GM12878 (cell line): Measurements from ENCODE around the gene ZSWIM5. TPM values are rescaled to one million over a fixed set of nuclear protein-coding genes. Genes with fewer than 3 reads are reported as not detected.

Experiments
- ATAC-seq: fragments of 200-7000 bp; cut with Tn5 transposase; 3 replicates; pipeline ENCODE4 v1.9.1; 2020; ENCODE audit warnings: mild to moderate bottlenecking, moderate library complexity
- BruUV-seq: library from RNA; stranded (reverse); fragments of 400-500 nt; replicated peaks from 2 replicates; lab custom pipeline; 2021; lab: Mats Ljungman, UMichigan
- CTCF ChIA-PET: fragments of 300-600 bp; sonication (Branson Sonifier 250); formaldehyde crosslinking; extraction: SDS; loops from one replicate; lab custom pipeline; 2021; ENCODE audit warnings: inconsistent platforms; lab: Yijun Ruan, JAX
- POLR2A ChIA-PET: fragments of 350-600 bp; formaldehyde crosslinking; extraction: SDS; loops from one replicate; lab custom pipeline; 2021; ENCODE audit warnings: inconsistent platforms; lab: Charles Lee
- RAD21 ChIA-PET: fragments of 300-600 bp; sonication (Branson Sonifier 250); formaldehyde crosslinking; loops from one replicate; lab custom pipeline; 2023; ENCODE audit warnings: antibody characterized with exemption; ENCODE audit not compliant: unreplicated experiment; lab: Charles Lee
- SMC1A ChIA-PET: fragments of 300-600 bp; sonication (Branson Sonifier 250); formaldehyde crosslinking; loops from one replicate; lab custom pipeline; 2023; ENCODE audit not compliant: unreplicated experiment, uncharacterized antibody; lab: Charles Lee
- DNase-seq: peaks from one replicate; pipeline ENCODE4 v3.0.0-alpha.2; 2011; ENCODE audit warnings: low read depth, low spot score
- FAIRE-seq: peaks from 3 replicates; lab custom pipeline; 2011; peaks lifted over from hg19 to GRCh38; lab: Jason Lieb, UNC
- H2AFZ ChIP-seq: 2 replicates; pipeline ENCODE4 v1.6.0; 2011; ENCODE audit warnings: low read depth, low read length, control low read depth; ENCODE audit not compliant: control insufficient read depth
- H3K27ac ChIP-seq: 2 replicates; pipeline ENCODE4 v1.5.1; 2011; ENCODE audit warnings: control low read depth; ENCODE audit not compliant: control insufficient read depth, insufficient read depth
- H3K27me3 ChIP-seq, 2 experiments: replicated peaks in 1 of 2; 2 replicates each; pipeline versions ENCODE4 v1.6.0 to v1.6.1; 2011; ENCODE audit warnings: low read length in 1 of 2; ENCODE audit not compliant: control insufficient read depth in 2 of 2, insufficient read depth in 2 of 2
- H3K36me3 ChIP-seq, 2 experiments: 2 replicates each; pipeline ENCODE4 v1.5.1; 2011; ENCODE audit warnings: low read length in 1 of 2; ENCODE audit not compliant: control insufficient read depth in 2 of 2, insufficient read depth in 2 of 2
- H3K4me1 ChIP-seq: 2 replicates; pipeline ENCODE4 v1.6.1; 2011; ENCODE audit warnings: mild to moderate bottlenecking, low read length, moderate library complexity, mixed read lengths; ENCODE audit not compliant: control insufficient read depth, insufficient read depth
- H3K4me2 ChIP-seq: 2 replicates; pipeline ENCODE4 v1.6.0; 2011; ENCODE audit warnings: control low read depth; ENCODE audit not compliant: control insufficient read depth, insufficient read depth
- H3K4me3 ChIP-seq: fragments of 200-600 bp; sonication (generic); 2 replicates; pipeline ENCODE4 v1.5.1; 2016
- H3K79me2 ChIP-seq: 2 replicates; pipeline ENCODE4 v1.6.0; 2011; ENCODE audit warnings: low read length; ENCODE audit not compliant: control insufficient read depth, insufficient read depth
- H3K9ac ChIP-seq: 2 replicates; pipeline ENCODE4 v1.8.0; 2011; ENCODE audit warnings: low read length, control low read depth, mixed read lengths; ENCODE audit not compliant: control insufficient read depth, insufficient read depth
- H3K9me3 ChIP-seq: replicated peaks from 3 replicates; pipeline ENCODE4 v1.5.1; 2011; ENCODE audit warnings: mild to moderate bottlenecking, low read length; ENCODE audit not compliant: control insufficient read depth, insufficient read depth
- H4K20me1 ChIP-seq: 2 replicates; pipeline ENCODE4 v1.6.0; 2011; ENCODE audit not compliant: control insufficient read depth, insufficient read depth
- ATF7 ChIP-seq: fragments of 450-650 bp; IDR thresholded peaks from 2 replicates; pipeline ENCODE4 v1.6.1; 2016; ENCODE audit warnings: low read depth, mild to moderate bottlenecking
- BHLHE40 ChIP-seq, 2 experiments: fragments of 450-650 bp in 1 of 2; IDR thresholded peaks; 2 replicates each; pipeline ENCODE4 v1.6.1; 2011 to 2017; ENCODE audit warnings: low read depth in 2 of 2, borderline replicate concordance in 1 of 2, improper control_type of control experiment in 1 of 2, low read length in 1 of 2, mild to moderate bottlenecking in 1 of 2
- GABPA ChIP-seq: IDR thresholded peaks from 2 replicates; pipeline ENCODE4 v1.6.1; 2014; ENCODE audit warnings: antibody characterized with exemption, low read depth, mild to moderate bottlenecking, inconsistent platforms
- HCFC1 ChIP-seq: fragments of 150-350 bp; IDR thresholded peaks from 2 replicates; pipeline ENCODE4 v1.6.1; 2014; ENCODE audit warnings: low read length
- NBN ChIP-seq: fragments of 450-650 bp; IDR thresholded peaks from 2 replicates; pipeline ENCODE4 v1.6.1; 2016
- NFYA ChIP-seq: IDR thresholded peaks from 2 replicates; pipeline ENCODE4 v1.6.1; 2011; ENCODE audit warnings: low read depth, mild to moderate bottlenecking, low read length, improper control_type of control experiment, borderline replicate concordance
- PAX5 ChIP-seq: IDR thresholded peaks from 2 replicates; pipeline ENCODE4 v1.6.1; 2011; ENCODE audit warnings: low read depth, low read length, borderline replicate concordance
- ZNF384 ChIP-seq: IDR thresholded peaks from 2 replicates; pipeline ENCODE4 v1.6.1; 2012; ENCODE audit warnings: low read depth, mild to moderate bottlenecking, low read length, improper control_type of control experiment, borderline replicate concordance
- WGBS: methylation state at CpG from one replicate; pipeline ENCODE4 v1.1.6; 2016; ENCODE audit warnings: low lambda C conversion rate; ENCODE audit not compliant: insufficient replicate concordance, insufficient coverage; ENCODE audit errors: missing lambda C conversion rate; 5-methylcytosine and 5-hydroxymethylcytosine counted together
- in situ Hi-C: fragments of 300-500 bp; cut with MboI; formaldehyde crosslinking; loops from 9 replicates; pipeline ENCODE4 v1.14.3; 2018; ENCODE audit warnings: mixed read lengths
- intact Hi-C: fragments of 100-400 bp; cut with micrococcal nuclease; formaldehyde crosslinking; loops from one replicate; pipeline ENCODE4 v1.14.2; 2022; ENCODE audit not compliant: unreplicated experiment
- polyA plus RNA-seq, 11 experiments: library from polyadenylated mRNA; depleted of rRNA in 4 of 11; unstranded in 6 of 11; stranded (reverse) in 5 of 11; fragments of >200 nt; fragmentation: Nextera tagmentation in 4 of 11; fragmentation: Illumina TruSeq in 1 of 11; extraction: Ambion mirVana in 4 of 11; extraction: Trizol in 1 of 11; gene quantifications; 1 replicate in 1 of 11; 2 replicates in 10 of 11; pipeline versions ENCODE4 v1.2.1 to v1.2.3, GENCODE V29; 2011 to 2016; ENCODE audit warnings: inconsistent platforms in 2 of 11, missing spikeins in 2 of 11, low read depth in 1 of 11
- total RNA-seq, 4 experiments: library from RNA; depleted of rRNA in 3 of 4; stranded (reverse); fragments of >200 nt in 3 of 4; fragmentation: Illumina TruSeq in 1 of 4; extraction: Trizol in 1 of 4; gene quantifications; 2 replicates each; pipeline versions ENCODE4 v1.2.1 to v1.2.3, GENCODE V29; 2013 to 2021
- TF ChIP-seq, protein P1 (sequence below): fragments of 450-650 bp; formaldehyde crosslinking; IDR thresholded peaks from 2 replicates; pipeline ENCODE4 v1.4.0; 2020; ENCODE audit warnings: mild to moderate bottlenecking, moderate library complexity

Gene ZSWIM5
- total and polyA plus RNA-seq, 10 of the 15 experiments (the other 5 are each of a cell fraction or from before 2014, with no cell fraction given): 0.07 to 0.97 (median 0.34) TPM; not detected in 1

DNA sequence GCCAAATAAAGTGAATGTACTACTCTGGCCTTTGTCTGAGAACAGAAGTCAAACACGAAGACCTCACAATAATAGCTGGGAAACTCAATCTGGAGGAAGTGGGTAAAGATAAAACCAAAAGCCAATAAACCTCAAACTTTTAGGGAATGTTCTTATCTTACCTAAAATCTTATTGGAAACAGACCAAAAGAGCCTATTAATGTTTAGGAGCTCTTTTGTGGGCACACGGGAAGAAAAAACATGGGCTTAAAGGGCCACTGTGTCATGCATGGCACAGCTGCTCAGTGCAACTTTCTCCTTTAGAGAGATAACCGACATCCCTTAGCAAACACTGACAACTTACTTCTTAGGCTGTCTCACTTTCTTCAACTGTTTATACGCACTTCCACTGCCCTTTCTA lies 236.1 kb downstream of the ZSWIM5 start:
- Histone ChIP-seq H3K79me2 (no peaks in the 10 kb centered on the region), H3K9ac (no peak overlapping the region), H2AFZ (no peak overlapping the region), H3K27me3 (no peaks in the 10 kb centered on the region), H3K36me3 (no peaks in the 10 kb centered on the region; a peak in 2 of 4 replicates), H3K4me2 (no peak overlapping the region), H3K9me3 (no peaks in the 10 kb centered on the region), H3K27ac (no peak overlapping the region), H3K4me1 (peaks cover 5% of the 10 kb centered on the region; the same call in 1 of the 2 replicates), H3K4me3 (no peak overlapping the region), H4K20me1 (no peaks in the 10 kb centered on the region)
- in situ Hi-C loops (no loop called here), intact Hi-C loops (no loop called here)
- TF ChIP-seq NFYA (no peak), GABPA (no peak), ATF7 (no peak), ZNF384 (no peak), HCFC1 (no peak), NBN (no peak), BHLHE40 (IDR thresholded peaks at IDR 0.05; ENCODE audit: borderline replicate concordance in 1 of 2, low read depth in 2 of 2, low read length in 1 of 2) (no peak), PAX5 (no peak)
- TF ChIP-seq, protein P1, sequence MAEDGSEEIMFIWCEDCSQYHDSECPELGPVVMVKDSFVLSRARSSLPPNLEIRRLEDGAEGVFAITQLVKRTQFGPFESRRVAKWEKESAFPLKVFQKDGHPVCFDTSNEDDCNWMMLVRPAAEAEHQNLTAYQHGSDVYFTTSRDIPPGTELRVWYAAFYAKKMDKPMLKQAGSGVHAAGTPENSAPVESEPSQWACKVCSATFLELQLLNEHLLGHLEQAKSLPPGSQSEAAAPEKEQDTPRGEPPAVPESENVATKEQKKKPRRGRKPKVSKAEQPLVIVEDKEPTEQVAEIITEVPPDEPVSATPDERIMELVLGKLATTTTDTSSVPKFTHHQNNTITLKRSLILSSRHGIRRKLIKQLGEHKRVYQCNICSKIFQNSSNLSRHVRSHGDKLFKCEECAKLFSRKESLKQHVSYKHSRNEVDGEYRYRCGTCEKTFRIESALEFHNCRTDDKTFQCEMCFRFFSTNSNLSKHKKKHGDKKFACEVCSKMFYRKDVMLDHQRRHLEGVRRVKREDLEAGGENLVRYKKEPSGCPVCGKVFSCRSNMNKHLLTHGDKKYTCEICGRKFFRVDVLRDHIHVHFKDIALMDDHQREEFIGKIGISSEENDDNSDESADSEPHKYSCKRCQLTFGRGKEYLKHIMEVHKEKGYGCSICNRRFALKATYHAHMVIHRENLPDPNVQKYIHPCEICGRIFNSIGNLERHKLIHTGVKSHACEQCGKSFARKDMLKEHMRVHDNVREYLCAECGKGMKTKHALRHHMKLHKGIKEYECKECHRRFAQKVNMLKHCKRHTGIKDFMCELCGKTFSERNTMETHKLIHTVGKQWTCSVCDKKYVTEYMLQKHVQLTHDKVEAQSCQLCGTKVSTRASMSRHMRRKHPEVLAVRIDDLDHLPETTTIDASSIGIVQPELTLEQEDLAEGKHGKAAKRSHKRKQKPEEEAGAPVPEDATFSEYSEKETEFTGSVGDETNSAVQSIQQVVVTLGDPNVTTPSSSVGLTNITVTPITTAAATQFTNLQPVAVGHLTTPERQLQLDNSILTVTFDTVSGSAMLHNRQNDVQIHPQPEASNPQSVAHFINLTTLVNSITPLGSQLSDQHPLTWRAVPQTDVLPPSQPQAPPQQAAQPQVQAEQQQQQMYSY (CRISPR knock-in tag): no peak
- no TSS peak for BruUV-seq
- RAD21 ChIA-PET: interaction anchor here (0.8 kb wide), 1 partner anchor 38 kb away, joined by 3 read pairs; no protein-coding TSS in a partner anchor
- POLR2A ChIA-PET: interaction anchor here (0.5 kb wide), 1 partner anchor 103 kb away, joined by 3 read pairs; no protein-coding TSS in a partner anchor
- CTCF ChIA-PET: interaction anchor here (1.0 kb wide), 1 partner anchor 15 kb away, joined by 3 read pairs; no protein-coding TSS in a partner anchor
- SMC1A ChIA-PET: no interaction called here
- DNase-seq: no peak
- no peak for ATAC-seq
- WGBS: 55% methylated on average over 4 of the region's 4 CpGs
- FAIRE-seq: no peak

Other genes with a start within 250 kb of the ZSWIM5 start
- gene EIF2B3, start 220.0 kb downstream of the ZSWIM5 start, total RNA-seq (2014; rRNA removed): 31.2 TPM in 2 replicates
- gene EIF2B3, start 220.0 kb downstream of the ZSWIM5 start, total RNA-seq (2014; rRNA removed; fragmentation: Illumina TruSeq; extraction: Trizol): 45.5 and 48.0 TPM in 2 replicates
- gene EIF2B3, start 220.0 kb downstream of the ZSWIM5 start, total RNA-seq (2021): 35.3 and 35.9 TPM in 2 replicates
- 42.5 and 55.3 TPM in 2 replicates for gene EIF2B3, start 220.0 kb downstream of the ZSWIM5 start, polyA plus RNA-seq (2011; rRNA removed)
- 39.7 and 54.5 TPM in 2 replicates for gene EIF2B3, start 220.0 kb downstream of the ZSWIM5 start, polyA plus RNA-seq (2014; fragmentation: Illumina TruSeq; extraction: Trizol)
- 100 to 1,000 TPM; 112 to 124 TPM for gene EIF2B3, start 220.0 kb downstream of the ZSWIM5 start, polyA plus RNA-seq (2014; fragmentation: Nextera tagmentation; extraction: Ambion mirVana)
- gene EIF2B3, start 220.0 kb downstream of the ZSWIM5 start, polyA plus RNA-seq (2014; rRNA removed): 29.7 and 30.5 TPM in 2 replicates
- gene EIF2B3, start 220.0 kb downstream of the ZSWIM5 start, polyA plus RNA-seq (2016; fragmentation: Nextera tagmentation; extraction: Ambion mirVana): 10 to 100 TPM; 63.3 to 65.8 TPM
- gene HECTD3, start 195.3 kb downstream of the ZSWIM5 start, total RNA-seq (2014; rRNA removed): 11.3 and 15.1 TPM in 2 replicates
- 6.9 and 8.2 TPM in 2 replicates for gene HECTD3, start 195.3 kb downstream of the ZSWIM5 start, total RNA-seq (2014; rRNA removed; fragmentation: Illumina TruSeq; extraction: Trizol)
- 27.4 and 30.3 TPM in 2 replicates for gene HECTD3, start 195.3 kb downstream of the ZSWIM5 start, total RNA-seq (2021)
- gene HECTD3, start 195.3 kb downstream of the ZSWIM5 start, polyA plus RNA-seq (2011; rRNA removed): 14.8 and 28.4 TPM in 2 replicates
- 20.7 and 22.0 TPM in 2 replicates for gene HECTD3, start 195.3 kb downstream of the ZSWIM5 start, polyA plus RNA-seq (2014; fragmentation: Illumina TruSeq; extraction: Trizol)
- 1 to 10 TPM; 3.4 to 4.6 TPM for gene HECTD3, start 195.3 kb downstream of the ZSWIM5 start, polyA plus RNA-seq (2014; fragmentation: Nextera tagmentation; extraction: Ambion mirVana)
- gene HECTD3, start 195.3 kb downstream of the ZSWIM5 start, polyA plus RNA-seq (2014; rRNA removed): 23.3 and 26.8 TPM in 2 replicates
- gene HECTD3, start 195.3 kb downstream of the ZSWIM5 start, polyA plus RNA-seq (2016; fragmentation: Nextera tagmentation; extraction: Ambion mirVana): 10 to 100 TPM; 24.1 to 30.4 TPM
- 94.0 and 101 TPM in 2 replicates for gene UROD, start 194.4 kb downstream of the ZSWIM5 start, total RNA-seq (2014; rRNA removed)
- 65.8 and 68.2 TPM in 2 replicates for gene UROD, start 194.4 kb downstream of the ZSWIM5 start, total RNA-seq (2014; rRNA removed; fragmentation: Illumina TruSeq; extraction: Trizol)
- gene UROD, start 194.4 kb downstream of the ZSWIM5 start, total RNA-seq (2021): 66.2 and 73.7 TPM in 2 replicates
- gene UROD, start 194.4 kb downstream of the ZSWIM5 start, polyA plus RNA-seq (2011; rRNA removed): 44.3 and 70.7 TPM in 2 replicates
- gene UROD, start 194.4 kb downstream of the ZSWIM5 start, polyA plus RNA-seq (2014; fragmentation: Illumina TruSeq; extraction: Trizol): 70.5 and 105 TPM in 2 replicates
- 100 to 1,000 TPM; 236 to 330 TPM for gene UROD, start 194.4 kb downstream of the ZSWIM5 start, polyA plus RNA-seq (2014; fragmentation: Nextera tagmentation; extraction: Ambion mirVana)
- 112 and 115 TPM in 2 replicates for gene UROD, start 194.4 kb downstream of the ZSWIM5 start, polyA plus RNA-seq (2014; rRNA removed)
- gene UROD, start 194.4 kb downstream of the ZSWIM5 start, polyA plus RNA-seq (2016; fragmentation: Nextera tagmentation; extraction: Ambion mirVana): 100 to 1,000 TPM in 1 of 2 experiments, 10 to 100 TPM in 1; 99.5 to 124 TPM
- 61.0 and 75.5 TPM in 2 replicates for gene HPDL, start 120.3 kb upstream of the ZSWIM5 start, total RNA-seq (2014; rRNA removed)
- gene HPDL, start 120.3 kb upstream of the ZSWIM5 start, total RNA-seq (2014; rRNA removed; fragmentation: Illumina TruSeq; extraction: Trizol): 11.5 and 14.4 TPM in 2 replicates
- 54.6 and 60.2 TPM in 2 replicates for gene HPDL, start 120.3 kb upstream of the ZSWIM5 start, total RNA-seq (2021)
- 0.89 and 3.4 TPM in 2 replicates for gene HPDL, start 120.3 kb upstream of the ZSWIM5 start, polyA plus RNA-seq (2011; rRNA removed)
- 3.4 and 9.1 TPM in 2 replicates for gene HPDL, start 120.3 kb upstream of the ZSWIM5 start, polyA plus RNA-seq (2014; fragmentation: Illumina TruSeq; extraction: Trizol)
- 1 to 10 TPM; 1.3 to 3.6 TPM for gene HPDL, start 120.3 kb upstream of the ZSWIM5 start, polyA plus RNA-seq (2014; fragmentation: Nextera tagmentation; extraction: Ambion mirVana)
- gene HPDL, start 120.3 kb upstream of the ZSWIM5 start, polyA plus RNA-seq (2014; rRNA removed): 49.2 and 60.4 TPM in 2 replicates
- 10 to 100 TPM; 55.0 to 57.9 TPM for gene HPDL, start 120.3 kb upstream of the ZSWIM5 start, polyA plus RNA-seq (2016; fragmentation: Nextera tagmentation; extraction: Ambion mirVana)
- gene TOE1, start 133.6 kb upstream of the ZSWIM5 start, total RNA-seq (2014; rRNA removed): 33.0 TPM in 2 replicates
- gene TOE1, start 133.6 kb upstream of the ZSWIM5 start, total RNA-seq (2014; rRNA removed; fragmentation: Illumina TruSeq; extraction: Trizol): 21.2 and 22.7 TPM in 2 replicates
- 22.3 and 23.2 TPM in 2 replicates for gene TOE1, start 133.6 kb upstream of the ZSWIM5 start, total RNA-seq (2021)
- gene TOE1, start 133.6 kb upstream of the ZSWIM5 start, polyA plus RNA-seq (2011; rRNA removed): 13.1 and 24.3 TPM in 2 replicates
- gene TOE1, start 133.6 kb upstream of the ZSWIM5 start, polyA plus RNA-seq (2014; fragmentation: Illumina TruSeq; extraction: Trizol): 34.4 and 36.6 TPM in 2 replicates
- gene TOE1, start 133.6 kb upstream of the ZSWIM5 start, polyA plus RNA-seq (2014; fragmentation: Nextera tagmentation; extraction: Ambion mirVana): 10 to 100 TPM; 33.5 to 38.0 TPM
- gene TOE1, start 133.6 kb upstream of the ZSWIM5 start, polyA plus RNA-seq (2014; rRNA removed): 30.5 and 34.9 TPM in 2 replicates
- 10 to 100 TPM; 34.6 TPM for gene TOE1, start 133.6 kb upstream of the ZSWIM5 start, polyA plus RNA-seq (2016; fragmentation: Nextera tagmentation; extraction: Ambion mirVana)
- gene MUTYH, start 133.8 kb upstream of the ZSWIM5 start, total RNA-seq (2014; rRNA removed): 34.3 and 34.6 TPM in 2 replicates
- 17.5 and 20.0 TPM in 2 replicates for gene MUTYH, start 133.8 kb upstream of the ZSWIM5 start, total RNA-seq (2014; rRNA removed; fragmentation: Illumina TruSeq; extraction: Trizol)
- 37.7 and 38.0 TPM in 2 replicates for gene MUTYH, start 133.8 kb upstream of the ZSWIM5 start, total RNA-seq (2021)
- gene MUTYH, start 133.8 kb upstream of the ZSWIM5 start, polyA plus RNA-seq (2011; rRNA removed): 17.5 and 25.7 TPM in 2 replicates
- 16.4 and 23.1 TPM in 2 replicates for gene MUTYH, start 133.8 kb upstream of the ZSWIM5 start, polyA plus RNA-seq (2014; fragmentation: Illumina TruSeq; extraction: Trizol)
- gene MUTYH, start 133.8 kb upstream of the ZSWIM5 start, polyA plus RNA-seq (2014; fragmentation: Nextera tagmentation; extraction: Ambion mirVana): 10 to 100 TPM in 1 of 2 experiments, 1 to 10 TPM in 1; 2.5 to 10.5 TPM
- gene MUTYH, start 133.8 kb upstream of the ZSWIM5 start, polyA plus RNA-seq (2014; rRNA removed): 41.5 and 42.7 TPM in 2 replicates
- gene MUTYH, start 133.8 kb upstream of the ZSWIM5 start, polyA plus RNA-seq (2016; fragmentation: Nextera tagmentation; extraction: Ambion mirVana): 10 to 100 TPM; 38.1 to 42.0 TPM